Naive thymus-derived CD8-positive, alpha-beta T cell (primary cell): ENCODE results near the gene LILRB3. TPM values are rescaled to one million over a fixed set of nuclear protein-coding genes. Genes with fewer than 3 reads are reported as not detected.
A peak's percentile ranks its signal among the peaks of the same experiment; 100 is the strongest.
"Not testable (repeated sequence)": the region's sequence is repeated elsewhere in the genome, so short reads cannot be mapped to it uniquely, and the experiment has no call there.

Source experiments
- ATAC-seq, 2 donors: fragments of 150-1000 bp; cut with Tn5 transposase in 1 of 2; sonication (Bioruptor Pico), chemical (Tn5 transposase) in 1 of 2; 1 replicate in 1 of 2; 2 replicates in 1 of 2; pipeline ENCODE4 v1.10.0; 2021; ENCODE audit warnings: mild to moderate bottlenecking in 2 of 2, moderate library complexity in 2 of 2
- POLR2A ChIA-PET: fragments of 350-600 bp; sonication (Branson Sonifier 250); formaldehyde crosslinking; loops from one replicate; lab custom pipeline; 2021; ENCODE audit warnings: antibody characterized with exemption; lab: Charles Lee
- DNase-seq, 10 donors: peaks; one replicate each; pipeline versions ENCODE4 v3.0.0 to v3.0.0-alpha.2; 2020 to 2022
- H3K27ac Mint-ChIP-seq, 10 donors: one replicate each; pipeline ENCODE4 v1.8.0; 2020 to 2022; ENCODE audit warnings: mild to moderate bottlenecking in 10 of 10, mixed read lengths in 10 of 10, moderate library complexity in 4 of 10, inconsistent platforms in 1 of 10
- H3K27me3 Mint-ChIP-seq, 5 donors: one replicate each; pipeline ENCODE4 v1.8.0; 2021 to 2022; ENCODE audit warnings: mixed read lengths in 5 of 5
- H3K36me3 Mint-ChIP-seq, 3 donors: one replicate each; pipeline ENCODE4 v1.8.0; 2020 to 2022; ENCODE audit warnings: mixed read lengths in 3 of 3, mild to moderate bottlenecking in 2 of 3, inconsistent platforms in 1 of 3
- H3K4me1 Mint-ChIP-seq, 4 donors: one replicate each; pipeline ENCODE4 v1.8.0; 2021 to 2022; ENCODE audit warnings: mixed read lengths in 4 of 4
- H3K4me3 Mint-ChIP-seq, 10 donors: one replicate each; pipeline ENCODE4 v1.8.0; 2020 to 2022; ENCODE audit warnings: mild to moderate bottlenecking in 10 of 10, mixed read lengths in 10 of 10, moderate library complexity in 6 of 10, inconsistent platforms in 1 of 10
- H3K9me3 Mint-ChIP-seq, 9 donors: one replicate each; pipeline ENCODE4 v1.8.0; 2020 to 2022; ENCODE audit warnings: mixed read lengths in 9 of 9, mild to moderate bottlenecking in 3 of 9, inconsistent platforms in 1 of 9, moderate library complexity in 1 of 9
- polyA plus RNA-seq, 3 donors: library from polyadenylated mRNA; unstranded; fragments of 300-500 nt; fragmentation: Illumina TruSeq; gene quantifications; one replicate each; pipeline ENCODE4 v1.2.3, GENCODE V29; 2021
- total RNA-seq, 8 experiments: library from RNA in 2 of 8; stranded (reverse) in 2 of 8; gene quantifications; one replicate each; pipeline ENCODE4 v1.2.3 and lab custom pipeline; 2021 to 2026

LILRB3 gene
- total and polyA plus RNA-seq, 5 experiments from 2014 or later: 0.62 TPM; not detected in 4

DNA sequence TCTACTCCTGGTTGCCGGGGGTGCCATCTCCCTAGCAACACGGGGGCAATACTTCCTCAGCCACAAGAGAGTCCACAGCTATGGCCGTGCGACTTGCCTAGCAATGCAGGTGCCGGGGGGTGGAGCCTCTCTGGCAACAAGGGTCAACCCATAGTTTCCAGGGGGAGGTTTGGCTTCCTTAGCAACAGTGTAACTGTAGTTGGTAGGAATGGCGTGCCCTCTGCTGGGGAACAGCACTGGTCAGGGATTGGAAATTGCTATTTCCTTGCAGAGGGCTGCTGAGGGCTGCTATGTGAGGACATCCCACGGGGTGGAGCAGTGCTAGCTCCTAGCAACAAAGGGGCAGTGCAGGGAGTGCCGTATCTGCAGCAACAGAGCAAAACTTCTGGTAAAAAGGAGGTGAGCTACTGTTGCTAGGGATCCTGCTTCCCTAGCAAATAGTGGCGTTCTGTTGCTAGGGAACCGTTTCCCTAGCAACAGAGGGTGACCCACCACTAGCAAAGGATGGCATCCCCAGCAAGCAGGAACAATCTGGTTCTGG is 42.8 kb downstream of the LILRB3 start:
- ATAC-seq (no peak), DNase-seq (no peak)
- no peak overlapping the region for H3K4me3 Mint-ChIP-seq
- peaks cover 0 to 2% (median 0%) of the 10 kb centered on the region in 4 donors for H3K4me1 Mint-ChIP-seq
- H3K9me3 Mint-ChIP-seq: no peaks in the 10 kb centered on the region
- no peaks in the 10 kb centered on the region for H3K27me3 Mint-ChIP-seq
- H3K36me3 Mint-ChIP-seq: peaks cover 0 to 17% (median 7%) of the 10 kb centered on the region in 3 donors
- POLR2A ChIA-PET: interaction anchor here (0.8 kb wide), 1 partner anchor 21 kb away, joined by 3 read pairs; no protein-coding TSS in a partner anchor
- no peak overlapping the region for H3K27ac Mint-ChIP-seq

DNA sequence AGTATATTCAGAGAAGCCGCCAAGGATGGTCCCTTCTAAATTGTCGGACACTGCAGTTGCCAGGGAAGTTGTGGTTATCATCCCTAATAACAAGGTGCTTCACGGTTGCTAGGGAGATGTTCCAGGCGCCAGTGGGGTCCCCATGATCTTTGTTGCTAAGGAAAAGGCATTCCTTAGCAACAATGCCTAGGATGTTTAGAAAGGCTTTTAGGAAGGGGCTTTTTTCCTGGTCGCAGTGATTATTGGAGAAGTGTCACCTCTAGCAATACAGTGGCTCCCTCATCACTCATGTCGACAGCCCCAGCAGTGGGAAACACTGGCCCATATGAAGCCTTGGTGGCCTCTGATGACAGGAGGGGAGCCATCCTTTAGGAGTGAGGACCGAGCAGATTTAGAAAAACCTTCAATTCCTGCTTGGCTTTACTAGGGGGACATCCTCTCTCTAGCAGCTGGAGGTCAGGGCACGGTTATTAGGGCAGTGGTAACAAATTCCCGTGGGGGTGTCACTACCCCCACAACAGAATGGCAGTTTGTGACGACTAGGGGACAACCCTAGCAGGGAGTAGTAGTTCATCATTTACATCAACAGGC is 43.5 kb downstream of the LILRB3 start:
- peaks cover 0 to 19% (median 7%) of the 10 kb centered on the region in 3 donors for H3K36me3 Mint-ChIP-seq
- POLR2A ChIA-PET: interaction anchor here (0.8 to 1.0 kb wide), 3 partner anchors 10 to 22 kb away, joined by 3 read pairs; partner anchors contain the start of gene MBOAT7
- ATAC-seq (no peak), DNase-seq (no peak)
- H3K4me1 Mint-ChIP-seq: peaks cover 0 to 2% (median 0%) of the 10 kb centered on the region in 4 donors
- H3K27ac Mint-ChIP-seq: no peak overlapping the region
- no peak overlapping the region for H3K4me3 Mint-ChIP-seq
- no peaks in the 10 kb centered on the region for H3K9me3 Mint-ChIP-seq
- no peaks in the 10 kb centered on the region for H3K27me3 Mint-ChIP-seq

DNA sequence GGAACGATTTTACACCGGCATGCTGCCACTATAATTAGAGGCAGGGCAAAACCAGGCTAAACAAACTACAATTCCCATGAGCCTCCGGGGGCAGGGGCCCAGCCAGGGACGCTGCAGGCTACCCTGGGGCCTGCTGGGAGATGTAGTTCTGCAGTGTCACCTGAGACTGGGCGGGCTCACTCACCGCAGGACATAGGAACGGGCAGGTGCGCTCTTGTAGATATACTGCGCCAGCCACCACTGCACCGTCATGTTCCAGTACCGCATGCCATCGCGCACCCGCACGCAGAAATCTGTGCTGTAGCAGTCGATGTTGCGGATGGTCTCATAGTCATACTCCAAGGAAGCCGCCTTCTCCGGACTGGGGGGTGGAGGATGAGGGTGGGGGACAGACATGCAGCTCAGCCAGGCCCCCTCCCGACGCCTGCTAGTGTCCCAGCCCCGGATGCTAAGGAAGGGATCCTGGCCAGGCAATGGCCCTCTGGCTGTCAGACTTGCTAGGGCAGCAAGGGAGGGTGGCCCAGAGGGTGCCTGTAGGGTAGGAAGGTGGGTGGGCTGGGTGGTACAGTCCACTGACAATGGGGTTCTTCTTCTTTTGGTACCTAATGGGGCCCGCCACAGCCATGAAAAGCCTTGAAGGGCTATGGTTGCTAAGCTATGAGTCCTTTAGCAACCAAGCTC is 44.1 kb downstream of the LILRB3 start:
- peaks cover 0 to under 1% (median 0%) of the 10 kb centered on the region in 4 donors for H3K4me1 Mint-ChIP-seq
- POLR2A ChIA-PET: interaction anchor here (0.8 to 1.0 kb wide), 3 partner anchors 11 to 22 kb away, joined by 3 read pairs; partner anchors contain the start of gene MBOAT7
- no peak overlapping the region for H3K4me3 Mint-ChIP-seq
- peaks cover 0 to 20% (median 7%) of the 10 kb centered on the region in 3 donors for H3K36me3 Mint-ChIP-seq
- H3K9me3 Mint-ChIP-seq: no peaks in the 10 kb centered on the region
- no peaks in the 10 kb centered on the region for H3K27me3 Mint-ChIP-seq
- peak in 4 of 10 donors; percentile 40 to 46 (median 44) for DNase-seq
- ATAC-seq: peak; percentile 77 to 81
- peak overlapping the region in 2 of 10 donors; percentile 49 to 67 for H3K27ac Mint-ChIP-seq

DNA sequence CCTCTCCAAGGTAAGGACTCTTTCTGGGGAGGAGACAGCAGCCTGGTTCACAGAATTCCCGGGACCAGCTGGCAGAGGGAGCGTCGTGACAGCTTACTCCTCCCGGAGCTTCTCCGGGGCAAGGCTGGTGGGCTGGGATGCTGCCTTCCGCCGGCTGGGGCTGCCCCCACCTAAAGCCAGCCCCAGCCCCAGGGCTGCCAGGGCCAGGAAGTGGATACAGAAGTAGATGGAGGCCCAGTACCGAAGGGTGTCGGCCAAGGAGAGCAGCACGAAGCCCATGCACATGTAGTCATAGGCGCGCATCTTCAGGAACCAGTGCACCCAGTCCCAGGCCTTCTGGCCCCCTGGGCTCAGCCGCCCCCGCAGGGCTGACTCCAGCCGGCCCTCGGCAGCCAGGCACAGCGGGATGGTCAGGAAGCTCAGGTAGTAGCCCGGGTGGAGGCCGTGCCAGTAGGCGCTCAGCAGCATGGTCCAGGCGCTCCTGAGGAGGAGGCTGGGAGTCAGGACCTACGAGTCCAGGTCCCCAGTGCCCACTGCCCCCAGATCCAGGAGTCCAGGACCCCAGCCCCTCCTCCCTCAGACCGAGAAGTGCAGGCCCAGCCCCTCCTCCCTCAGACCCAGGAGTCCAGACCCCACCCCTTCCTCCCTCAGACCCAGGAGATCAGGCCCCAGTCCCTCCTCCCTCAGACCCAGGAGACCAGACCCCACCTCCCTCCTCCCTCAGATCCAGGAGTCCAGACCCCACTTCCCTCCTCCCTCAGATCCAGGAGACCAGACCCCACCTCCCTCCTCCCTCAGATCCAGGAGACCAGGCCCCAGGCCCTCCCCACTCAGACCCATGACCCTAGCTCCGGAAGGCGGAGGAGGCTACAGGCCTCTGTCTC is 48.6 kb downstream of the LILRB3 start:
- Mint-ChIP-seq H3K36me3 (peaks cover 0 to 15% (median 7%) of the 10 kb centered on the region in 3 donors), H3K4me1 (peaks cover 0 to 9% (median 5%) of the 10 kb centered on the region in 4 donors), H3K9me3 (no peaks in the 10 kb centered on the region), H3K4me3 (no peak overlapping the region), H3K27me3 (no peaks in the 10 kb centered on the region), H3K27ac (no peak overlapping the region)
- ATAC-seq (no peak), DNase-seq (no peak)
- POLR2A ChIA-PET: interaction anchor here (0.7 to 2.6 kb wide), 5 partner anchors 16 to 1146 kb away, joined by 3 to 9 read pairs (median 4); partner anchors contain the start of genes LENG1, MBOAT7, PRPF31 and TFPT

DNA sequence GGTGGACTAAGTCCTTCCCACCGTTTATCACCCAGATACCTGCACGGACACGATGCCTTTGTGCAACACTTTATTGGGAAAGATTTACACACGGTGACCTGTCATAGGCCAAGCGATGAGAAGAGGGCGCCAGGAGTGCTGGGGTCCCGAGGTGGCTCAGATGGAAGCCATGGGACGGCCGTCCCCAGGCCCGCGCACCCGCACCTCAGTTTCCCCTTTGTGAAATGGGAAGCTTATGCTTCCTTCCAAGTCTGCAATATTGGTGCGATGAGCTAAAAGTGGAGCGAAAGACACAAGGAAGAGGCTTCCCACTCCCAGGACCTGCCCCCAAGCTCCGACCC is 49.5 kb downstream of the LILRB3 start:
- H3K4me3 Mint-ChIP-seq: no peak overlapping the region
- peaks cover 0 to 14% (median 4%) of the 10 kb centered on the region in 3 donors for H3K36me3 Mint-ChIP-seq
- no peaks in the 10 kb centered on the region for H3K27me3 Mint-ChIP-seq
- no peaks in the 10 kb centered on the region for H3K9me3 Mint-ChIP-seq
- DNase-seq (no peak), ATAC-seq (no peak)
- peaks cover 2 to 10% (median 6%) of the 10 kb centered on the region in 4 donors for H3K4me1 Mint-ChIP-seq
- POLR2A ChIA-PET: interaction anchor here (1.0 to 2.6 kb wide), 4 partner anchors 15 to 57 kb away, joined by 3 to 9 read pairs (median 6); partner anchors contain the start of genes LENG1, MBOAT7, PRPF31 and TFPT
- no peak overlapping the region for H3K27ac Mint-ChIP-seq

DNA sequence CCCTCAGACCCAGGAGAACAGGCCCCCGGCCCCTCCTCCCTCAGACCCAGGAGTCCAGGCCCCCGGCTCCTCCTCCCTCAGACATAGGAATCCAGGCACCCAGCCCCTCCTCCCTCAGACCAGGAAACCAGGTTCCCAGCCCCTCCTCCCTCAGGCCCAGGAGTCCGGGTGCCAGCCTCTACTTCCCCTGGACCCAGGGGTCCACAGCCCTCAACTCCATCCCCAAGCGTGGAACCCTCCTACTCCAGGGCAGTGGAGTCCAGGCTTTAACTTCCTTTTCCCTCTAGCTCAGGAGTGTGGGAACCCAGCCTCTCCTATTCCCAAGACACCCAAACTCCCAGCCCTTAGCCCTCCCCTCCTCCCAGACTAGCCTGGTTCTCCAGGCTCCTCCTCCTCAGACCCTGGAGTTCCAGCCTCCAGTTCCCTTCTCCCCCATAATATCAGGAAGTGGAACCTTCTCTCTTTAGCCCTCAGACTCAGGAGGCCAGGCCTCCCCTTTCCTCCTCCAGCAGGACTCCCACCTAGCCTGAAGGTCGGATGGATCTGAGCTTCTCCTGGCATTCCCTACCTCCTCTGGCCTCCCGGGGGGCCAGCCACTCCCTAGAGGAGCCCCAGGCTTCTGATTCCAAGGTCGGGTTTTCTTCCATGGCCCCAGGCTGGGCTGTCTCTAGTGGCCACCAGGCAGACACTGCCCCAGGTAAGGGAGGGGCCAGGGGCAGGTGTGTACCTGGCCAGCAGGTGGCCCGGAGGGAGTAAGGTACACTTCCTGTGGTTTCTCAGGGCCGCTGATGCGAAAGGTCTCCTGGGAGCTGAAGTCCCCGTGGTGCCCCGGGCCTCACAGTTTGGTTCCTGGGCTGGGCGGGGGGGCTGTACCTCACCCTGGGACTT is 50.1 kb downstream of the LILRB3 start, which contains the start of gene TMC4:
TSS of gene TMC4 (minus strand) at position 690 of the 888 bp plus-strand sequence. CDS start at position 647, 43 bp downstream.
- DNase-seq (no peak), ATAC-seq (peak in 1 of 2 donors; percentile 39)
- Mint-ChIP-seq H3K36me3 (peaks cover 0 to 9% (median 0%) of the 10 kb centered on the region in 3 donors), H3K27ac (no peak within 1 kb of the TSS), H3K4me1 (peaks cover 2 to 16% (median 9%) of the 10 kb centered on the region in 4 donors), H3K4me3 (no peak within 1 kb of the TSS), H3K9me3 (no peaks in the 10 kb centered on the region), H3K27me3 (no peaks in the 10 kb centered on the region)
- POLR2A ChIA-PET: interaction anchor here (1.0 to 2.6 kb wide), 3 partner anchors 14 to 35 kb away, joined by 3 to 9 read pairs (median 8); partner anchors contain the start of genes LENG1 and MBOAT7

DNA sequence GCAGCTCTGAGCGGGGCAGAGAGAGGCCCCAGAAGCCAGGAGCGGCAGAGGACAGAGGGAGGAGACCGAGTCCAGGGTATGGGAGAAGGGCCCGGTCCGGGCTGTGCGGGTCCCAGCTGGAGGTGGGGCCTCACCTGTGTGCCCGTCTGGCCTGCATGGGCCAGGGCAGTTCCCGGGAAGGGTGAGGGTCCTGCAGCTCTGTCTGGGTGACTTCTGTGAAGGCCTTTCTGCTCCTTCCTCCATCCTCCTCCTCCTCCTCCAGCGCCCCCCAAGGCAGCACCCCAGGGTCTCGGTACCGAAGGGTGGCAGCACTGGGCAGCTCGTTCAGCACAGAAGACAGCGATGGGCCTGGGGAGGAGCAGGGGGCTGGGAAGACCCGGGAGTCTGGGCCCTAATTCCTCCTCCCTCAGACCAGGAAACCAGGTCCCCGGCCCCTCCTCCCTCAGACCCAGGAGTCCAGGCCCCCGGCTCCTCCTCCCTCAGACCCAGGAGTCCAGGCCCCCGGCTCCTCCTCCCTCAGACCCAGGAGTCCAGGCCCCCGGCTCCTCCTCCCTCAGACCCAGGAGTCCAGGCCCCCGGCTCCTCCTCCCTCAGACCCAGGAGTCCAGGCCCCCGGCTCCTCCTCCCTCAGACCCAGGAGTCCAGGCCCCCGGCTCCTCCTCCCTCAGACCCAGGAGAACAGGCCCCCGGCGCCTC is 50.9 kb downstream of the LILRB3 start:
- H3K27me3 Mint-ChIP-seq, H3K9me3 Mint-ChIP-seq, ATAC-seq, H3K36me3 Mint-ChIP-seq, DNase-seq, H3K4me3 Mint-ChIP-seq: not testable (repeated sequence)
- Mint-ChIP-seq H3K4me1 (peaks cover 2 to 16% (median 9%) of the 10 kb centered on the region in 4 donors), H3K27ac (peak overlapping the region in 1 of 10 donors; percentile 79)
- POLR2A ChIA-PET: interaction anchor here (1.9 to 2.6 kb wide), 2 partner anchors 13 to 18 kb away, joined by 6 to 9 read pairs; partner anchors contain the start of genes LENG1 and MBOAT7

DNA sequence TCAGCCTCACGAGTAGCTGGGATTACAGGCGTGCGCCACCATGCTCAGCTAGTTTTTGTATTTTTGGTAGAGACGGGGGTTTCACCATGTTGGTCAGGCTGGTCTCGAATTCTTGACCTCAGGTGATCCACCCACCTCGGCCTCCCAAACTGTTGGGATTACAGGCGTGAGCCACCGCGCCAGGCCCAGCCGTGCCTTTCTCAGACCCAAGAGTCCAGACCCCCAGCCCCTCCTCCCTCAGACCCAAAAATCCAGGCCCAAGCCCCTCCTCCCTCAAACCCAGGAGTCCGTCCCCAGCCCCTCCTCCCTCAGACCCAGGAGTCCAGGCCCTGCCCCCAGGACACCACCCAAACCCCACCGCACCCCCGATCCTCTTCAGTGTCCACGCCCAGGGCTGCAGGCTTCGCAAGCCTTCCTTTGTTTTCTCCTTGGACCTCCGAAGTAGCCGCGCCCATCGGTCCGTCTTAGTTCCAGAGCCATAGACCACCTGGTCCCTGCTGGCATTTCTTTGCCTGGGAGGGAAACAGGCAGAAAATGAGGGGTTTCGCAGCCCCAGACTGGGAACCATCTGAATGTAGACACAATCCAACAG is 53.6 kb downstream of the LILRB3 start:
- DNase-seq (no peak), ATAC-seq (no peak)
- Mint-ChIP-seq H3K4me3 (peak overlapping the region in 1 of 10 donors; percentile 15), H3K4me1 (peaks cover 4 to 25% (median 19%) of the 10 kb centered on the region in 4 donors), H3K27ac (no peak overlapping the region), H3K36me3 (peaks cover 0 to under 1% (median 0%) of the 10 kb centered on the region in 3 donors), H3K27me3 (peaks cover 0 to 2% (median 0%) of the 10 kb centered on the region in 5 donors), H3K9me3 (no peaks in the 10 kb centered on the region)
- POLR2A ChIA-PET: interaction anchor here (2.4 kb wide), 1 partner anchor 20 kb away, joined by 8 read pairs; the partner anchor contains the start of gene MBOAT7

DNA sequence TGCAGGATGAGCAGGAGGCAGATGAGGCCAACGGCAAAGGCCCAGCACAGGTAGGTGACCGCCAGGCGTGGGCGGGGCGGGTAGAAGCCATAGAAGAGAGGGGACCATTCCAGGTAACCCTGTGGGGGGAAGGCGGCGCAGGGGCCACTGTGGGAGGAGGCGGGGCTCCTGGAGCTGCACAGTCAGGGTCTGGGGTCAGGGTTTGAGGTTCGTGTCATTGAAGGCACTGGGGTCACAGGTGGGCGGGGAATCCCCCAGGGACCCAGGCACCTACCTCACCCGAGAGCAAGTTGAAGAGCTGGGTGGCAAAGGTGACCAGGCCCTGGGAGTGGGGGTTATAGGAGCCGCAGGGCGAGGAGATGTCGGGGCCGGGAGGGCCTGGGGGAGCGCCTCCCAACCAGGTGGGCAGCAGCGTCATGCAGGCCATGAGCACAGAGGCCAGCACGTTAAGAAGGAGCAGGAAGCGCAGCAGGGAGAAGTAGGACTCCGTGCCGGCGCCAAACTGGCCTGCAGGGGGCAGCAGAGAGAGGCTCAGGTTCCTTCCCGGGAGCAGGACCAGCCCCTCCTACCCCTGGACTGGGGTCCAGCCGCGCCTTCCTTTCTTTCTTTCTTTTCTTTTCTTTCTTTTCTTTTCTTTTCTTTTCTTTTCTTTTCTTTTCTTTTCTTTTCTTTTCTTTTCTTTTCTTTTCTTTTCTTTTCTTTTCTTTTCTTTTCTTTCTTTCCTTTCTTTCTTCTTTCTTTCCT is 54.5 kb downstream of the LILRB3 start:
- peaks cover 5 to 30% (median 24%) of the 10 kb centered on the region in 4 donors for H3K4me1 Mint-ChIP-seq
- peak; percentile 76 to 93 (median 86) for DNase-seq
- H3K27me3 Mint-ChIP-seq: peaks cover 0 to 3% (median 0%) of the 10 kb centered on the region in 5 donors
- POLR2A ChIA-PET: interaction anchor here (0.7 to 1.5 kb wide), 3 partner anchors 9 to 33 kb away, joined by 4 read pairs; partner anchors contain the start of genes LENG1, MBOAT7 and RPS9
- no peak overlapping the region for H3K27ac Mint-ChIP-seq
- peak overlapping the region in 2 of 10 donors; percentile 36 to 48 for H3K4me3 Mint-ChIP-seq
- no peaks in the 10 kb centered on the region for H3K36me3 Mint-ChIP-seq
- ATAC-seq: peak; percentile 95 to 96
- H3K9me3 Mint-ChIP-seq: no peaks in the 10 kb centered on the region
